ENCODE measurements around the gene SLC25A15. TPM values are rescaled to one million over a fixed set of nuclear protein-coding genes. Genes with fewer than 3 reads are reported as not detected.
"Not testable (repeated sequence)": the region's sequence is repeated elsewhere in the genome, so short reads cannot be mapped to it uniquely, and the experiment has no call there.

SLC25A15 gene
- total RNA-seq, 4 donors from 2014 or later = 3.0 to 30.6 (median 10.1) TPM

DNA sequence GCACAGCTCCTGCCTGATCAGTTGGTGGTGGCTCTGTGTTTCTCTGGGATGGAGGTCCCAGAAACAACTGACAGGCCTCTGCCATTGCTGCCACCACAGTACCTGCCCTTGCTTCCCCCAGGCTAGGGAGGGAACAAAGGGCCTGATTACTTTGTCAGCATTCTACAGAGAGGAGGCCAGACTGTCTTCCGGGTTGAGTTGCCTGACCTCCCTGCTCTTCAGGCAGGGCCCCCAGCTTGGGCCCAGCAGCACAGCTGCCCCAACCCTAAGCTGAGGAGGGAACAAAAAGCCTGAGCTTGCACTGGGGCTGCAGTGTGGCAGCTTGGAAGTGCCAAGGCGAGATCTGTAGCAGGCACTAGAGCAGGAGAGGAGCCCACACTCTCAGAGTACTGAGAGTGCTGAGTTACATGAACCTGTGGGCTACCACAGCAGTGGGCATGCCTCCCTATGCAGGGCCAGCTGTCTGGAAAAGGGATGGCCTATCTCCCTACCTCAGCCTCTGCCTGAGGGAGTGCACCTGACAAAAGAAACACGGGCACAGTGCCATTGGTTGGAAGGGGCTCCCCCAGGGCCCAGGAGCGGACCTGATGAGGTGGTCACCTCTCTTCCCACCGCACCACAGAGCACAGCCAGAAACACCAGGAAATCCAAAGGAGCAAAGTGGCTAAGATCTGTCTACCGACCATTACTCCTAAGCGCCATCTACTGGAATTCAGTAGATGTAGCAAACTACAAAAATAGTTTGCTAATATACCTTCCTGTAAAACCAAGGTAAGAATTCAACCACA is 24.4 kb downstream of the SLC25A15 start:
- WGBS, 2 donors (ENCODE audit: low coverage in 1 of 2) = 67% methylated on average over 7 of the region's 7 CpGs; no CpG with 5 or more reads in 1 of the 2 donors
- H3K36me3 ChIP-seq = peaks cover 0 to 18% (median 0%) of the 10 kb centered on the region in 4 donors
- intact Hi-C loops (cut with DNase I; ENCODE audit: low total_unique reads) = no loop called here

DNA sequence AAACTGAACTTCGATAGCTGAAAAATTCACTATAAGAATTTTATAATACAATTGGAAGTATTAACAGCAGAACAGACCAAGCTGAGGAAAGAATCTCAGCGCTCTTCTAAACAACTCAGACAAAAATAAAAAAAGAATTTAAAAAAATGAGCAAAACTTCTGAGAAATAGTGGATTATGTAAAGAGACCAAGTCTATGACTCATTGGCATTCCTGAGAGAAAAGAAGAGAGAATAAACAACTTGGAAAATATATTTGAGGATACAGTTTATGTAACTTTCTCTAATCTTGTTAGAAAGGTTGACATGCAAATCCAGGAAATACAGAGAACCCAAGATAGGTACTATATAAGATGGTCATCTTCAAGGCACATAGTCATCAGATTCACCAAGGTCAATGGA is 25.4 kb downstream of the SLC25A15 start:
- no peak for TF ChIP-seq POLR2AphosphoS5 (IDR thresholded peaks at IDR 0.05)
- TF ChIP-seq POLR2A (IDR thresholded peaks at IDR 0.05) = no peak
- no peak for TF ChIP-seq EP300 (IDR thresholded peaks at IDR 0.05; ENCODE audit: low read depth)
- TF ChIP-seq, protein P1, sequence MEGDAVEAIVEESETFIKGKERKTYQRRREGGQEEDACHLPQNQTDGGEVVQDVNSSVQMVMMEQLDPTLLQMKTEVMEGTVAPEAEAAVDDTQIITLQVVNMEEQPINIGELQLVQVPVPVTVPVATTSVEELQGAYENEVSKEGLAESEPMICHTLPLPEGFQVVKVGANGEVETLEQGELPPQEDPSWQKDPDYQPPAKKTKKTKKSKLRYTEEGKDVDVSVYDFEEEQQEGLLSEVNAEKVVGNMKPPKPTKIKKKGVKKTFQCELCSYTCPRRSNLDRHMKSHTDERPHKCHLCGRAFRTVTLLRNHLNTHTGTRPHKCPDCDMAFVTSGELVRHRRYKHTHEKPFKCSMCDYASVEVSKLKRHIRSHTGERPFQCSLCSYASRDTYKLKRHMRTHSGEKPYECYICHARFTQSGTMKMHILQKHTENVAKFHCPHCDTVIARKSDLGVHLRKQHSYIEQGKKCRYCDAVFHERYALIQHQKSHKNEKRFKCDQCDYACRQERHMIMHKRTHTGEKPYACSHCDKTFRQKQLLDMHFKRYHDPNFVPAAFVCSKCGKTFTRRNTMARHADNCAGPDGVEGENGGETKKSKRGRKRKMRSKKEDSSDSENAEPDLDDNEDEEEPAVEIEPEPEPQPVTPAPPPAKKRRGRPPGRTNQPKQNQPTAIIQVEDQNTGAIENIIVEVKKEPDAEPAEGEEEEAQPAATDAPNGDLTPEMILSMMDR (IDR thresholded peaks at IDR 0.05) = no peak
- no peaks in the 10 kb centered on the region for H3K4me1 ChIP-seq
- in situ Hi-C loops (cut with MboI; ENCODE audit: low pct_ligation_motif_present in 1 of 4, low pct_unique_long_range_greater_than_20kb in 1 of 4, low sequenced_read_pairs in 3 of 4) (no loop called here), intact Hi-C loops (cut with DNase I; ENCODE audit: low total_unique reads) (no loop called here)
- no peaks in the 10 kb centered on the region for H3K27me3 ChIP-seq
- peaks cover 0 to 18% (median 0%) of the 10 kb centered on the region in 4 donors for H3K36me3 ChIP-seq
- H3K4me3 ChIP-seq = no peak overlapping the region
- no peak overlapping the region for H3K27ac ChIP-seq
- H3K9me3 ChIP-seq = peaks cover 0 to 9% of the 10 kb centered on the region in 2 donors
- no peak for DNase-seq
- WGBS, 2 donors (ENCODE audit: low coverage in 1 of 2) = 100% methylated on average over 2 of the region's 2 CpGs

More for the DNA sequence above, 24.4 kb downstream of the SLC25A15 start:
- Histone ChIP-seq H3K9me3 (peaks cover 0 to 9% of the 10 kb centered on the region in 2 donors), H3K4me3 (no peak overlapping the region), H3K27ac (no peak overlapping the region), H3K4me1 (no peaks in the 10 kb centered on the region), H3K27me3 (no peaks in the 10 kb centered on the region)
- in situ Hi-C loops (cut with MboI; ENCODE audit: low pct_ligation_motif_present in 1 of 4, low pct_unique_long_range_greater_than_20kb in 1 of 4, low sequenced_read_pairs in 3 of 4) = no loop called here
- TF ChIP-seq, protein P1 (IDR thresholded peaks at IDR 0.05) = peak; percentile 29 to 55 (median 50)
- TF ChIP-seq EP300 (IDR thresholded peaks at IDR 0.05; ENCODE audit: low read depth) = no peak
- no peak for TF ChIP-seq POLR2AphosphoS5 (IDR thresholded peaks at IDR 0.05)
- DNase-seq = no peak

DNA sequence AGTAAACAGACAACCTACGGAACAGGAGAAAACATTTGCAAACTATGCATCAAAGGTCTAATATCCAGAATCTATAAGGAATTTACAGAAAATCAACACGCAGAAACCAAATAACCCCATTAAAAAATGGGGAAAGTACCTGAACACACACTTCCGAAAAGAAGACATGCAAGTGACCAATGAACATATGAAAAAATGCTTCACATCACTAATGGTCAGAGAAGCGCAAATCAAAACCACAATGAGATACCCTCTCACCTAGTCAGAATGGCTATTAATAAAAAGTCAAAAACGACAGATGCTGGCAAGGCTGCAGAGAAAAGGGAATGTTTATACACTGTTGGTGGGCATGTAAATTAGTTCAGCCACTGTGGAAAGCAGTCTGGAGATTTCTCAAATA is 29.5 kb downstream of the SLC25A15 start:
- Histone ChIP-seq H3K27ac (no peak overlapping the region), H3K27me3 (no peaks in the 10 kb centered on the region), H3K4me3 (no peak overlapping the region), H3K4me1 (no peaks in the 10 kb centered on the region), H3K9me3 (peaks cover 0 to 9% of the 10 kb centered on the region in 2 donors), H3K36me3 (peaks cover 0 to 14% (median 0%) of the 10 kb centered on the region in 4 donors)
- in situ Hi-C loops (cut with MboI; ENCODE audit: low pct_ligation_motif_present in 1 of 4, low pct_unique_long_range_greater_than_20kb in 1 of 4, low sequenced_read_pairs in 3 of 4) (no loop called here), intact Hi-C loops (cut with DNase I; ENCODE audit: low total_unique reads) (no loop called here)
- no peak for DNase-seq
- TF ChIP-seq EP300 (IDR thresholded peaks at IDR 0.05; ENCODE audit: low read depth) (no peak), POLR2A (IDR thresholded peaks at IDR 0.05) (no peak), POLR2AphosphoS5 (IDR thresholded peaks at IDR 0.05) (no peak)
- TF ChIP-seq, protein P1 (IDR thresholded peaks at IDR 0.05) = no peak
- 73 to 93% methylated on average over 4 to 5 of the region's 5 CpGs for WGBS, 2 donors (ENCODE audit: low coverage in 1 of 2)

DNA sequence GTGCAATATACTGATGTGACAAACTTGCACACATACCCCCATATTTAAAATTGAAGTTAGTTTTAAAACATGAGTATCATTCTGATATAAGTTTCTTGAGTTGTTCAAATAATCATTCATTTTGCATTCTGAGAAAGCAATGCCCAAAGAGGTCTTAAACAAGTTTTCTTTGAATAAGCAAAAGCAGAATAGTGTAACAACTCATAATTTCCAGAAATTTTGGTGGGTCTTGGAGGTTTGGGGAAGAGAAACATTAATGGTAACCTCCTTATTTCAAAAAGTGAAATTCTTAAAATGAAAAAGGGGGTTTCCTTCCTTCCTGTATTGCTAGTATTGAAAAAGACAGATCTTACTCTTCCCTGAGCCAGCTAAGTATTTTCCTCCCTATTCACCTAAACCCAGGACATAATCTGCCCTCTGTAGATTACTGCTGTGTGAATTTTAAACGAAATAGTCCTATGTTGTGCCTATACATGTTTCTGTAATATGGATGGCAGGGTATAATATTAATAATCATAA is 30.4 kb downstream of the SLC25A15 start:
- intact Hi-C loops (cut with DNase I; ENCODE audit: low total_unique reads) (no loop called here), in situ Hi-C loops (cut with MboI; ENCODE audit: low pct_ligation_motif_present in 1 of 4, low pct_unique_long_range_greater_than_20kb in 1 of 4, low sequenced_read_pairs in 3 of 4) (no loop called here)
- WGBS, 2 donors (ENCODE audit: low coverage in 1 of 2) = 71 to 85% methylated on average over 1 of the region's 1 CpG
- Histone ChIP-seq H3K27me3 (no peaks in the 10 kb centered on the region), H3K27ac (no peak overlapping the region), H3K36me3 (peaks cover 0 to 8% (median 0%) of the 10 kb centered on the region in 4 donors), H3K4me1 (no peaks in the 10 kb centered on the region), H3K9me3 (peaks cover 0 to 7% of the 10 kb centered on the region in 2 donors), H3K4me3 (no peak overlapping the region)
- DNase-seq = no peak
- TF ChIP-seq POLR2AphosphoS5 (IDR thresholded peaks at IDR 0.05) (no peak), EP300 (IDR thresholded peaks at IDR 0.05; ENCODE audit: low read depth) (no peak)
- TF ChIP-seq, protein P1 (IDR thresholded peaks at IDR 0.05) = no peak

DNA sequence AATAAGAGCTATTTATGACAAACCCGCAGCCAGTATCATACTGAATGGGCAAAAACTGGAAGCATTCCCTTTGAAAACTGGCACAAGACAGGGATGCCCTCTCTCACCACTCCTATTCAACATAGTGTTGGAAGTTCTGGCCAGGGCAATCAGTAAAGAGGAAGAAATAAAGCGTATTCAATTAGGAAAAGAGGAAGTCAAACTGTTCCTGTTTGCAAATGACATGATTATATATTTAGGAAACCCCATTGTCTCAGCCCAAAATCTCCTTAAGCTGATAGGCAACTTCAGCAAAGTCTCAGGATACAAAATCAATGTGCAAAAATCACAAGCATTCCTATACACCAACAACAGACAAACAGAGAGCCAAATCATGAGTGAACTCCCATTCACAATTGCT is 50.3 kb downstream of the SLC25A15 start:
- intact Hi-C loops (cut with DNase I; ENCODE audit: low total_unique reads); H3K36me3 ChIP-seq; H3K27me3 ChIP-seq; H3K4me1 ChIP-seq; in situ Hi-C loops (cut with MboI; ENCODE audit: low pct_ligation_motif_present in 1 of 4, low pct_unique_long_range_greater_than_20kb in 1 of 4, low sequenced_read_pairs in 3 of 4); H3K27ac ChIP-seq; DNase-seq; H3K4me3 ChIP-seq; H3K9me3 ChIP-seq: not testable (repeated sequence)
- 81 to 100% methylated on average over 1 to 2 of the region's 2 CpGs for WGBS, 2 donors (ENCODE audit: low coverage in 1 of 2)

DNA sequence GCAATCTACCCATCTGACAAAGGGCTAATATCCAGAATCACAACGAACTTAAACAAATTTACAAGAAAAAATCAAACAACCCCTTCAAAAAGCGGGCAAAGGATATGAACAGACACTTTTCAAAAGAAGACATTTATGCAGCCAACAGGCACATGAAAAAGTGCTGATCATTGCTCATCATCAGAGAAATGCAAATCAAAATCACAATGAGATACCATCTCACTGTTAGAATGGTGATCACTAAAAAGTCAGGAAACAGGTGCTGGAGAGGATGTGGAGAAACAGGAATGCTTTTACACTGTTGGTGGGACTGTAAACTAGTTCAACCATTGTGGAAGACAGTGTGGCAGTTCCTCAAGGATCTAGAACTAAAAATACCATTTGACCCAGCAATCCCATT is 51.5 kb downstream of the SLC25A15 start:
- intact Hi-C loops (cut with DNase I; ENCODE audit: low total_unique reads); H3K4me1 ChIP-seq; H3K27ac ChIP-seq; in situ Hi-C loops (cut with MboI; ENCODE audit: low pct_ligation_motif_present in 1 of 4, low pct_unique_long_range_greater_than_20kb in 1 of 4, low sequenced_read_pairs in 3 of 4); H3K9me3 ChIP-seq; H3K36me3 ChIP-seq; DNase-seq; H3K27me3 ChIP-seq; H3K4me3 ChIP-seq: not testable (repeated sequence)
- 91 to 100% methylated on average over 2 of the region's 2 CpGs for WGBS, 2 donors (ENCODE audit: low coverage in 1 of 2)
